ENCODE results near the gene AP4E1.

- no peak for TF ChIP-seq POLR2A (IDR thresholded peaks at IDR 0.05; ENCODE audit: borderline replicate concordance, extremely low read depth, insufficient read depth, insufficient read length)
- no peak for TF ChIP-seq CBX3 (IDR thresholded peaks at IDR 0.05; ENCODE audit: low read depth)
- no peak for TF ChIP-seq CTCF (IDR thresholded peaks at IDR 0.05 in 2 of 3, conservative IDR thresholded peaks at IDR 0.05 in 1 of 3; ENCODE audit: borderline replicate concordance in 1 of 3, insufficient read depth in 1 of 3, low read depth in 2 of 3, low read length in 2 of 3)
- TF ChIP-seq EZH2 (IDR thresholded peaks at IDR 0.05), result no peak
- TF ChIP-seq MAX (IDR thresholded peaks at IDR 0.05), result no peak
- no peak for TF ChIP-seq POLR2AphosphoS5 (IDR thresholded peaks at IDR 0.05; ENCODE audit: low read depth, low read length)
Measured at GRCh38 chr15:51044037-51044727, 135.7 kb downstream of the AP4E1 start.
